Measurements from ENCODE around the gene KIF19.

Gene KIF19

DNA sequence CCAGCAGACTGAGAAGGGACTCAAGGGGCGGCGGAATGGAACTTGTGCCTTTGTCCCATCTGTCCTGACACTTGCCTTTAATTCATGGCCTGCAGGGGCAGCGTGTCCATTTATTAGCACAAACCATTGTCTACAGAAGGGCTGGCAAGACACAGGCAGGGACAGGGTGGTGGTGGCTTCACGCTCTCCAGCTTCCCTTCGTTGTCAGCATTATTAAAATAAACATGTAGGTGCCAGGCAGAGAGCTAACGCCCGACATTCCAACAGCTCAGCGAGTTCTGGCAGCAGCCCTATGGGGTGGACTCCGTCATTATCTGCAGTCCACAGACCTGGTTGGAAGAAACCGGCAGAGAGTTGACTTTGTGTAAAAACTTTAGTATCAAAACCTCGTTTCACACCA is 35.7 kb upstream of the KIF19 start:
- H3K36me3 ChIP-seq: no peaks in the 10 kb centered on the region
- H3K27me3 ChIP-seq: peaks cover 5% of the 10 kb centered on the region
- TF ChIP-seq, protein P1, sequence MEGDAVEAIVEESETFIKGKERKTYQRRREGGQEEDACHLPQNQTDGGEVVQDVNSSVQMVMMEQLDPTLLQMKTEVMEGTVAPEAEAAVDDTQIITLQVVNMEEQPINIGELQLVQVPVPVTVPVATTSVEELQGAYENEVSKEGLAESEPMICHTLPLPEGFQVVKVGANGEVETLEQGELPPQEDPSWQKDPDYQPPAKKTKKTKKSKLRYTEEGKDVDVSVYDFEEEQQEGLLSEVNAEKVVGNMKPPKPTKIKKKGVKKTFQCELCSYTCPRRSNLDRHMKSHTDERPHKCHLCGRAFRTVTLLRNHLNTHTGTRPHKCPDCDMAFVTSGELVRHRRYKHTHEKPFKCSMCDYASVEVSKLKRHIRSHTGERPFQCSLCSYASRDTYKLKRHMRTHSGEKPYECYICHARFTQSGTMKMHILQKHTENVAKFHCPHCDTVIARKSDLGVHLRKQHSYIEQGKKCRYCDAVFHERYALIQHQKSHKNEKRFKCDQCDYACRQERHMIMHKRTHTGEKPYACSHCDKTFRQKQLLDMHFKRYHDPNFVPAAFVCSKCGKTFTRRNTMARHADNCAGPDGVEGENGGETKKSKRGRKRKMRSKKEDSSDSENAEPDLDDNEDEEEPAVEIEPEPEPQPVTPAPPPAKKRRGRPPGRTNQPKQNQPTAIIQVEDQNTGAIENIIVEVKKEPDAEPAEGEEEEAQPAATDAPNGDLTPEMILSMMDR (IDR thresholded peaks at IDR 0.05): no peak
- H3K9me3 ChIP-seq: no peaks in the 10 kb centered on the region
- no peaks in the 10 kb centered on the region for H3K4me1 ChIP-seq (ENCODE audit: control insufficient read depth in 1 of 2, insufficient read depth in 1 of 2, low read depth in 1 of 2, low read length in 1 of 2)
- no peak overlapping the region for H3K4me3 ChIP-seq (ENCODE audit: low read depth in 1 of 2, low read length in 1 of 2)
- H3K27ac ChIP-seq: no peak overlapping the region

DNA sequence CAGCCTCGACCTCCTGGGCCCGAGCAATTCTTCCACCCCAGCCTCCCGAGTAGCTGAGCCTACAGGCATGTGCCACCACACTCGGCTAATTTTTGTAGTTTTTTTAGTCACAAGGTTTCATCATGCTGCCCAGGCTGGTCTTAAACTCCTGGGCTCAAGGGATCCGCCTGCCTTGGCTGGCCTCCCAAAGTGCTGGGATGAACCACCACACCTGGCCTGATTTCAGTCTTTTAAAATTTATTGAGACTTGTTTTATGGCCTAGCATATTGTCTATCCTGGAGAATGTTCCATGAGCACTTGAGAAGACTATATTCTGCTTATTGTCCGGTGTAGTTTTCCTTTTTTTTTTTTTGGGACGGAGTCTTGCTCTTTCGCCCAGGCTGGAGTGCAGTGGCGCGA is 33.5 kb upstream of the KIF19 start:
- peaks cover 17% of the 10 kb centered on the region for H3K27me3 ChIP-seq
- H3K27ac ChIP-seq: no peak overlapping the region
- no peaks in the 10 kb centered on the region for H3K4me1 ChIP-seq (ENCODE audit: control insufficient read depth in 1 of 2, insufficient read depth in 1 of 2, low read depth in 1 of 2, low read length in 1 of 2)
- H3K4me3 ChIP-seq (ENCODE audit: low read depth in 1 of 2, low read length in 1 of 2): no peak overlapping the region
- TF ChIP-seq, protein P1 (IDR thresholded peaks at IDR 0.05): no peak
- H3K36me3 ChIP-seq: no peaks in the 10 kb centered on the region
- H3K9me3 ChIP-seq: no peaks in the 10 kb centered on the region

DNA sequence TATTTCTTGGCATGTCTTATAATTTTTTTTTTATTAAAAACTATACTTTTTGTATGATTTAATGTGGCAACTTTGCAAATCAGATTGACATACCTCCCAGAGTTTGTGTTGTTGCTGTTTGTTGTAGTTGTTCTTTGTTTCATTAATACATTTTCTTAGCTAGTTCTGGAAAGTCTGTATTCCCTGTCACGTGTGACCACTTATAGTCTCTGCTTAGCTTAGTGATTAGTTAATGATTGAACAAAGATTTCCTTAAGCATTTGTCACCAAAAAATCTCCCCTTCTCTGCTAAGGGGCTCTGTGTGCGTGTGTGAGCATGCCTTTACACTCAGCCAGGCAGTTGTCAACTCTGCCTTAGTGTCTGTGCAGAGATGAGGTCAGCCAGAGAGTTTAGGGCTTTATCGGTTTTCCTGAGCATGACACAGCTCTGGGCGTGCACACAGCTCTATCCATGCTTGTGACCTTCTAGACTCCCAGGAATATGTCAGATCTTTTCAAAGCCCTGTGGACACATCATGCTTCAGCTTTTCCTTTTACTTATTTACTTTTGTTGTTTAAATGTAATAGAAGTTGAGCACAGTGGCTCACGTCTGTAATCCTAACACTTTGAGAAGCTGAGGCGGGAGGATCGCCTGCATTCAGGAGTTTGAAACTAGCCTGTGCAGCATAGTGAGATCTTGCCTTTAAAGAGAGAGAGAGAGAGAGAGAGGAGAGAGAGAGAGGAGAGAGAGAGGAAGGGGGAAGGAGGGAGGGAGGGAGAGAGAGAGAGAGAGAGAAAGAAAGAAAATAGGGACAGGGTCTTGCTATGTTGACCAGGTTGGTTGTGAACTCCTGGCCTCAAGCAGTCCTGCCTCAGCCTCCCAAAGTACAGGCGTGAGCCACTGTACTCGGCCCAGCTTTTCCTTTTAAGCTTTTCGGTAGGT is 30.1 kb upstream of the KIF19 start:
- no peak overlapping the region for H3K4me3 ChIP-seq (ENCODE audit: low read depth in 1 of 2, low read length in 1 of 2)
- TF ChIP-seq, protein P1 (IDR thresholded peaks at IDR 0.05): no peak
- peaks cover 17% of the 10 kb centered on the region for H3K27me3 ChIP-seq
- no peaks in the 10 kb centered on the region for H3K36me3 ChIP-seq
- H3K27ac ChIP-seq: no peak overlapping the region
- no peaks in the 10 kb centered on the region for H3K4me1 ChIP-seq (ENCODE audit: control insufficient read depth in 1 of 2, insufficient read depth in 1 of 2, low read depth in 1 of 2, low read length in 1 of 2)
- H3K9me3 ChIP-seq: no peaks in the 10 kb centered on the region

DNA sequence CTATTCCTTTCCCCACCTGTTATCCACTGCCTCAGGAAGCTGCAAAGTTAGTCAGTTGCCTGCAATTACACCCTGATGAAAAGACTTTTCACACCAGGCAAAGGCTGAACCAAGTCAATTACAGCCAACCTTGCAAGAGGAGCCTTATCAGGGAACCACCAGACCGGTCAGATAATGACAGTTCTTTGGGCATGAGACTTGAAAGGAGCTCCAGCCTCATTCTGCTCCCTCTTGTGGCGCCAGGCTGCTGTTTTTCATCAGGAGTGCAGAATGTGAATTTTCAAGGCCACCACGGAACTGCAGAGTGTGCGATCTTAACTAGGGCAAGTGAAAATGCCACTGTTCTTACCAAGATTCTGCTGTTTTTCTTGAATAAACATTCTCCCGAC is 29.5 kb upstream of the KIF19 start:
- H3K27ac ChIP-seq: no peak overlapping the region
- TF ChIP-seq, protein P1 (IDR thresholded peaks at IDR 0.05): no peak
- no peaks in the 10 kb centered on the region for H3K4me1 ChIP-seq (ENCODE audit: control insufficient read depth in 1 of 2, insufficient read depth in 1 of 2, low read depth in 1 of 2, low read length in 1 of 2)
- no peaks in the 10 kb centered on the region for H3K36me3 ChIP-seq
- no peaks in the 10 kb centered on the region for H3K9me3 ChIP-seq
- peaks cover 17% of the 10 kb centered on the region for H3K27me3 ChIP-seq
- no peak overlapping the region for H3K4me3 ChIP-seq (ENCODE audit: low read depth in 1 of 2, low read length in 1 of 2)

DNA sequence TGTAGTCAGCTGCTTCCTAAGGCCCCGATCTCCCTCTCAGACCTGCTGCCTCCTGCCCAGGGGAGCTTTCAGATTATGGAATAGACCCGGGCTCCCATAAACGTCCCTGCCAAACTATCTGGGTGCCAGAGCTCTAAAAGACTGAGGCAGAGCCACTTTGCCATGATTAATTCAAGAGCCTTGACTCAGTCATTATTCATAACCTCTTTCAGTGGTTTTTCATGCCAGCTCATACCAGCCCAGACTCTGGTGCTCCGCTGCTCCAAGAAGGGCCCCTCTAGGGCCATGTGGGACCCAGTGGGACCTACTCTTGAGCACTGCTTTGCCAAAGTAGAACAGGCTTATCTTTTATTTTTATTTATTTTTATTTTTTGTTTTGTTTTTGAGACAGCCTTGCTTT is 28.1 kb upstream of the KIF19 start:
- TF ChIP-seq, protein P1 (IDR thresholded peaks at IDR 0.05): no peak
- Histone ChIP-seq H3K27me3 (peaks cover 17% of the 10 kb centered on the region), H3K9me3 (no peaks in the 10 kb centered on the region), H3K4me1 (ENCODE audit: control insufficient read depth in 1 of 2, insufficient read depth in 1 of 2, low read depth in 1 of 2, low read length in 1 of 2) (no peaks in the 10 kb centered on the region), H3K36me3 (no peaks in the 10 kb centered on the region), H3K4me3 (ENCODE audit: low read depth in 1 of 2, low read length in 1 of 2) (no peak overlapping the region), H3K27ac (no peak overlapping the region)

All from neutrophil (primary cell).